Activated CD8-positive, alpha-beta memory T cell treated with anti-CD3 and anti-CD28 coated beads, Interleukin-2, amount 50 U/mL, for 24 hours (primary cell): ENCODE data around the gene ZFR.

Source experiments
- DNase-seq: peaks from one replicate; pipeline ENCODE4 v3.0.0-alpha.2; 2020; ENCODE audit errors: extremely low read depth

Gene ZFR

GRCh38 chr5:32444431-32445286 is at the start of gene ZFR:
TSS of gene ZFR (minus strand) at chr5:32444740. CDS start at chr5:32444658, 82 bp downstream.
- DNase-seq = peak; percentile 83

DNA sequence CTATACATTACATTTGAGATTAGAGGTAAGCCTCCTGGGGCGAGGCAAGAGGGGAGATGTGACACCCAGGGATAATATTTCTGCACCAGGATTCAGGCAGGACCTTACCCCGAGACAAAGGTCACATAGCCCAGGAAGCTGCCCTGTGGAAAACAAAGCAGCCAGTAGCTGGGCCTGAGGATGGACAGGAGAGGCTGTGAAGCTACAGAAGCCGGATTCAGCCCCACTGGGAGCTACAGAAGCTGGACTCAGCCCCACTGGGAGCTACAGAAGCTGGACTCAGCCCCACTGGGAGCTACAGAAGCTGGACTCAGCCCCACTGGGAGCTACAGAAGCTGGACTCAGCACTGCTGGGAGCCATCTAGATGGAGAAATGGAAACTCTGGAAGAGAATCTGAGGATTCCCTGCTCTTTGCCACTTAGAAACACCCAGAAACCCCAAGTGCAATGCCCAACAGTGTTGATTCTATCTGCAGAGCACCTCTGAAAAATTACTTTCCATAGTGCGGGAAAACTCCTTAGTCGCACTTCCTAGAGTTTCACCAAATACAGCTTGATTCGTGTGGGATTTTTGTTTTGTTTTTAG is 46.5 kb upstream of the ZFR start:
- no peak for DNase-seq

DNA sequence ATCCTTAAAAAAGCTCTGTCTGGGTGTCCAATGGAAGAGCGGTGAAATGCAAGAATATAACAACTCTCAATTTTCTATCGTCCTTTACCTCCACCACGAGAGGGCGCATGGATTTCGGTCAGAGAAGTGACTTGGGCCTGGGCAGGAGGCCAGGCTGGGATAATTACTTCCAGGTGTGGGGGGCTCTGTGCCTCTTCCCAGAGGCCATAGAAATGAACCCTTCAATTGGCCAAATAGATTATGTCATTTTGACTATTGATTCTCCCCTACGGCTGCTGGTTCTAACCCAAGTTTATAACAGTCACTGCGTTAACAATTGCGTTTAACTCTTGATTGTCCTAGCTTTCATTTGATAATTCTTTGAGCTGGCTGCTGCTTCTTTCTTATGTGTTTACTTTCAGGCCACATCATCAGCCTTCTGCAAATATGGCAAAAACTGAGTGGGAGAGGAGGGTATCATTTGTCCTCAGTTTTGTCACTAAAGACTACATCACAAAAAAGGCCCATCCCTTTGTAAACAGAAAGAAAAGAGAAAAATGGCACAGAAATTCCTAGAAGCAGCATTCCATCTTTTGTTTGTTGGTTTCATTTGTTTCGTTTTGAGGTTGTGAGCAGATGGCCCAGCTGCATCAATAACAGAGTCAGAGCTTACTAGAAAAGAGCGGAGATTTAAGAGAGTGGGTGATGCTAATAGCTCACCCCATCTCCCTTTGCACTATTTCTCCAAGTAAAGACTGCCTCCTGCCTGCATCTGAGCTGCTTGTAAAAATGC is 45.4 kb upstream of the ZFR start:
- peak; percentile 27 for DNase-seq

GRCh38 chr5:32487424-32487823 is 42.9 kb upstream of the ZFR start:
- DNase-seq = no peak

DNA sequence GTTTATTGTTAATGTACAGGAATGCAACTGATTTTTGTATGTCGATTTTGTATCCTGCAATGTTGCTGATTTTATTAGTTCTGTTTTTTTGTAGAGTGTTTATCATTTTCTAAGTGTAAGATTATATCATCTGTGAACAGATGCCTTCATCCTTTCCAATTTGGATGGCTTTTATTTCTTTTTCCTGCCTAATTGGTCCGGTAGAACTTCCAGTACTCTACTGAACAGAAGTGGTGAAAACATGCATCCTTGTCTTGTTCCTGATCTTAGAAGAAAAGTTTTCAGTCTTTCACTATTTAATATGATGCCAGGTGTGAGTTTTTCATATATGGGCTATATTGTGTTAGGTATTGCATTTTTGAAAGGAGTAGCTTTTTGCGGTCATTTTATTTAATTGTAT is 42.5 kb upstream of the ZFR start:
- DNase-seq = no peak

DNA sequence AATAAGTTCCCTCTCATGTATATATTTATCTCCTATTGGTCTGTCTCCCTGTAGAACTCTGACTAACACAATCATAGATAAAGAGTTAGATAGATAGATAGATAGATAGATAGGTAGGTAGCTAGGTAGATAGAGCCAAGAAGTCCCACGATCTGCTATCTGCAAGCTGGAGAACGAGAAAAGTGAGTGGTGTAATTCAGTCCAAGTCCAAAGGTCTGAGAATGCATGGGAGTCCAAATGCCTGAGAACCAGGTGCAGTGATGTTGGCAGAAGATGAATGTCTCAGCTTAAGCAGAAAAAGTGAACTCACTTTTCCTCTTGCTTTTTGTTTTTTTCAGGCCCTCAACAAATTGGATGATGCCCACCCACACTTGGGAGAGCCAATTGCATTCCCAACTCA is 37.7 kb upstream of the ZFR start:
- no peak for DNase-seq

GRCh38 chr5:32479096-32479495 is 34.6 kb upstream of the ZFR start:
- DNase-seq = no peak

- no peak for DNase-seq
Measured at GRCh38 chr5:32476891-32477290, 32.4 kb upstream of the ZFR start.

GRCh38 chr5:32475334-32476097 is 31.0 kb upstream of the ZFR start:
- no peak for DNase-seq

- no peak for DNase-seq
Measured at GRCh38 chr5:32474209-32474854, 29.8 kb upstream of the ZFR start.

GRCh38 chr5:32473072-32473471 is 28.5 kb upstream of the ZFR start:
- no peak for DNase-seq

GRCh38 chr5:32471784-32472183 is 27.2 kb upstream of the ZFR start:
- no peak for DNase-seq

- no peak for DNase-seq
Measured at GRCh38 chr5:32465076-32465475, 20.5 kb upstream of the ZFR start.

GRCh38 chr5:32462618-32463017 is 18.1 kb upstream of the ZFR start:
- peak; percentile 7 for DNase-seq

DNA sequence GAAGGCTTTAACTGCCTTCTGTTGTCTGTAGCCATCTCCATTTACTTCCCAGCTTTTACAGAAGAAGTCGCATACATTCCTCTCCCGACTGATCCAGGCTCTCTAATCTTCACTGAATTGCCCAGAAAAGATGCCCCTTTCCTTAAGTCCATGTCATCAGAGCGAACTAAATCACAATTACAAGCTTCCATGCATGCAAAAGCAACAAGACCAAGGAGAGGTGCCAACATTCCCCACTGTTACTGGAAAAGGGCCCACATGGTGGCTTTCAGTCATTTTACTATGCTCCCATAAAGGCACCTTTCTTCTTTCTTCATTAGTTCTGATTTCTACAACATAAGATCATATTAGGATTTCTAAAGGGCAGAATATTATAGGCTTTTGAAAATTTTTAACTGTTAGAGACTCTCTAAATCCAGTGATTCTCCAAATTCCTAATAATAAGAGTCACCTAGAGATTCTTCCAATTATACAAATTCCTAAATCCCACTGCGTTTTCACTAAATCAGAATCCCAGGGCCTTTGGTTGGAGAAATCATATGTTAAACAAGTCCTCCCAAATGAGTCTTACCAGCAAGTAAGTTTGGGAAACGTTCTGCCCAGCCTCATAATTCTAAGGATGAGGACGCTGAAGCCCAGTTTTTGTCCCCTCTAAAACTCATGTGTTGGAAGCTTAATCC is 17.0 kb upstream of the ZFR start:
- no peak for DNase-seq

GRCh38 chr5:32460702-32461101 is 16.2 kb upstream of the ZFR start:
- DNase-seq = no peak

- DNase-seq = no peak
Measured at GRCh38 chr5:32458880-32459495, 14.4 kb upstream of the ZFR start.

DNA sequence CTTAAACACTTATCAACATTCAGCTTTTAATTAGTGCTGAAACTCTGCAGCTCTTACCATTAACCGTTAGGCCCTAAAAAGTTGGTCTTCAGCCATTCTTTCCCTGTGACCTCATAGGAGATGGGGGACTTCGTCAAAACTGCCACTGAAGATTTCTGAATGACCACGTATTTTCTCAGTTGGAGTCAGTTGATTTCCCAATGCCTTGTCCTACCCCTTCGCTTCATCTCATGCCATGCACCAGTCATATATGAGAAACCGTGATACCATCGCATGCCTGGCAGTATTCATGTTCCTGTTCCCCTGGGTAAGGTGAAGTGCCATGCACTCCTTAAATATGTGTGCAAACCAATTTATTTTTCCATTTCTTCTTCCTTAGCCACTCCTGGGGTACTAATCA is 10.8 kb upstream of the ZFR start:
- DNase-seq = no peak

GRCh38 chr5:32454821-32455220 is 10.3 kb upstream of the ZFR start:
- DNase-seq = no peak

DNA sequence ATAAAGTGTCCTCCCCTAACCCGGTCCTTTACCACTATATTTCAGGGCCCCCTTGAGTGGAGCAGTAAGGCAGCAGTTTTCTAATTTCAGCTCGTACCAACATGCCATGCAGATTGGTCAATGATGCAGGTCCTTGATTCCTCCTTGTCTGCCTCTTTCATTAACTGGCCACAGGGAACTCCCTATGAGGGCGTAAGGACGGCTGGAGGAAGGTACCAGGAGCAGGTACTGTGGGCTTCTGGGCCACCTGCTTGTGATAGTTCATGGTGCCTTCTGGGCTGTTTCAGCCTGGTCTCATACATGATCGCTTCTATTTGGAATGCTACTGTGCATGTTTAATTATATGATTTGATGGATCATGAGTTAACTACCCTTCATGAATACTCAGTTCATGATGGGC is 9.4 kb upstream of the ZFR start:
- no peak for DNase-seq
